Measurements from ENCODE around the gene LSMEM2.

Gene LSMEM2

GRCh38 chr3:50324351-50325112 is 45.6 kb downstream of the LSMEM2 start:
- DNase-seq, result peak; percentile 57

- no peak for DNase-seq
Measured at GRCh38 chr3:50325113-50325480, 46.2 kb downstream of the LSMEM2 start.

- DNase-seq, result no peak
Measured at GRCh38 chr3:50325497-50326181, 46.8 kb downstream of the LSMEM2 start.

GRCh38 chr3:50326182-50326541 is 47.3 kb downstream of the LSMEM2 start:
- DNase-seq, result no peak

GRCh38 chr3:50327129-50327528 is 48.2 kb downstream of the LSMEM2 start:
- DNase-seq, result no peak

- peak; percentile 93 for DNase-seq
Measured at GRCh38 chr3:50327943-50328691, 49.2 kb downstream of the LSMEM2 start, which contains the start of gene TUSC2. TUSC2 (minus strand) TSS chr3:50328223; CDS start chr3:50328099, 124 bp downstream.

GRCh38 chr3:50330330-50330729 is 51.4 kb downstream of the LSMEM2 start:
- no peak for DNase-seq

- no peak for DNase-seq
Measured at GRCh38 chr3:50331364-50331907, 52.5 kb downstream of the LSMEM2 start.

GRCh38 chr3:50333744-50334328 is 54.9 kb downstream of the LSMEM2 start:
- DNase-seq, result peak; percentile 41

- no peak for DNase-seq
Measured at GRCh38 chr3:50334339-50335075, 55.6 kb downstream of the LSMEM2 start.

GRCh38 chr3:50336452-50337174 is 57.7 kb downstream of the LSMEM2 start:
- peak; percentile 12 for DNase-seq

GRCh38 chr3:50337175-50337861 is 58.4 kb downstream of the LSMEM2 start:
- DNase-seq, result peak; percentile 99
